ENCODE measurements around the gene CLEC9A. TPM values are rescaled to one million over a fixed set of nuclear protein-coding genes. Genes with fewer than 3 reads are reported as not detected.

CLEC9A gene
- total and polyA plus RNA-seq, 11 donors, result 0.04 to 0.24 (median 0.21) TPM; not detected in 6

DNA sequence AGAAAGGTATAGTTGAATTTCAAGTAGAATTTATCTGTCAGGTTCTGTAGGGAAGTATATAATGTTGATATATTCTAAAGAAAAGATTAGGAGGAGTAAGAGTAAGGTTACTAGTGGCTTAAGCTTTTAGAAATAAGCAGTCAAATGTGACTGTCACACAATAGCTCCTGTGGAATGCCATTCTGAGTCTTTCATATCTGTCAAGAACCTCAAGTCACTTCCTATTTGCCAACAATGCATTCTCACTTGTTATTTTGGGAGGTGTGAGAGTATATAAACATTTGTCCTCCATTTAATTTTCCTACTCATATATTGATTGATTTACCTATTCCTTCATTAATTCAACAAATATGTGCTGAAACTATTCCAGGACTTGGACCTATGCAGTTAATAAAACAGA, 11.7 kb downstream of the CLEC9A start:
- H3K4me1 ChIP-seq, result no peaks in the 10 kb centered on the region
- no peak for TF ChIP-seq POLR2A (IDR thresholded peaks at IDR 0.05)
- TF ChIP-seq, protein P1, sequence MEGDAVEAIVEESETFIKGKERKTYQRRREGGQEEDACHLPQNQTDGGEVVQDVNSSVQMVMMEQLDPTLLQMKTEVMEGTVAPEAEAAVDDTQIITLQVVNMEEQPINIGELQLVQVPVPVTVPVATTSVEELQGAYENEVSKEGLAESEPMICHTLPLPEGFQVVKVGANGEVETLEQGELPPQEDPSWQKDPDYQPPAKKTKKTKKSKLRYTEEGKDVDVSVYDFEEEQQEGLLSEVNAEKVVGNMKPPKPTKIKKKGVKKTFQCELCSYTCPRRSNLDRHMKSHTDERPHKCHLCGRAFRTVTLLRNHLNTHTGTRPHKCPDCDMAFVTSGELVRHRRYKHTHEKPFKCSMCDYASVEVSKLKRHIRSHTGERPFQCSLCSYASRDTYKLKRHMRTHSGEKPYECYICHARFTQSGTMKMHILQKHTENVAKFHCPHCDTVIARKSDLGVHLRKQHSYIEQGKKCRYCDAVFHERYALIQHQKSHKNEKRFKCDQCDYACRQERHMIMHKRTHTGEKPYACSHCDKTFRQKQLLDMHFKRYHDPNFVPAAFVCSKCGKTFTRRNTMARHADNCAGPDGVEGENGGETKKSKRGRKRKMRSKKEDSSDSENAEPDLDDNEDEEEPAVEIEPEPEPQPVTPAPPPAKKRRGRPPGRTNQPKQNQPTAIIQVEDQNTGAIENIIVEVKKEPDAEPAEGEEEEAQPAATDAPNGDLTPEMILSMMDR (IDR thresholded peaks at IDR 0.05), result no peak
- DNase-seq, result no peak
- H3K27me3 ChIP-seq, result no peaks in the 10 kb centered on the region
- H3K9me3 ChIP-seq, result no peaks in the 10 kb centered on the region
- H3K27ac ChIP-seq, result no peak overlapping the region
- intact Hi-C loops (cut with DNase I), result no loop called here
- no peak overlapping the region for H3K4me3 ChIP-seq
- H3K36me3 ChIP-seq, result no peaks in the 10 kb centered on the region
- no peak for ATAC-seq

DNA sequence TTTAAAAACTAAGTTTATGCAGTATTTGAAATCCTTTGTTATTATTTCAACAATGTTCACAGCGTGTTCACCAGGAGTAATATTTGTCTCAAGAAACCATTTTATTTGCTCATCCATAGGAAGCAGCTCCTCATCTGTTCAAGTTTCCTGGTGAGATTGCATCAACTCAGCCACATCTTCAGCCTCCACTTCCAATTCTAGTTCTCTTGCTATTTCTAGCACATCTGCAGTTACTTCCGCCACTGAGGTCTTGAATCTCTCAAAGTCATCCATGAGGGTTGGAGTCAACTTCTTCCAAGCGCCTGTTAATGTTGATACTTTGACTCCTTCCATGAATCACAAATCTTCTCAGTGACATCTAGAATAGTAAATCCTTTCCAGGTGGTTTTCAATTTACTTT, 18.0 kb downstream of the CLEC9A start:
- no peak for ATAC-seq
- no peak overlapping the region for H3K4me3 ChIP-seq
- DNase-seq, result no peak
- no peaks in the 10 kb centered on the region for H3K27me3 ChIP-seq
- intact Hi-C loops (cut with DNase I), result no loop called here
- 70 to 90% (median 79%) methylated on average over 3 of the region's 3 CpGs for WGBS, 4 donors
- no peak overlapping the region for H3K27ac ChIP-seq
- TF ChIP-seq, protein P1 (IDR thresholded peaks at IDR 0.05), result no peak
- TF ChIP-seq POLR2A (IDR thresholded peaks at IDR 0.05), result no peak
- no peaks in the 10 kb centered on the region for H3K36me3 ChIP-seq
- peaks cover 0 to 14% (median 2%) of the 10 kb centered on the region in 12 donors for H3K9me3 ChIP-seq
- no peaks in the 10 kb centered on the region for H3K4me1 ChIP-seq

DNA sequence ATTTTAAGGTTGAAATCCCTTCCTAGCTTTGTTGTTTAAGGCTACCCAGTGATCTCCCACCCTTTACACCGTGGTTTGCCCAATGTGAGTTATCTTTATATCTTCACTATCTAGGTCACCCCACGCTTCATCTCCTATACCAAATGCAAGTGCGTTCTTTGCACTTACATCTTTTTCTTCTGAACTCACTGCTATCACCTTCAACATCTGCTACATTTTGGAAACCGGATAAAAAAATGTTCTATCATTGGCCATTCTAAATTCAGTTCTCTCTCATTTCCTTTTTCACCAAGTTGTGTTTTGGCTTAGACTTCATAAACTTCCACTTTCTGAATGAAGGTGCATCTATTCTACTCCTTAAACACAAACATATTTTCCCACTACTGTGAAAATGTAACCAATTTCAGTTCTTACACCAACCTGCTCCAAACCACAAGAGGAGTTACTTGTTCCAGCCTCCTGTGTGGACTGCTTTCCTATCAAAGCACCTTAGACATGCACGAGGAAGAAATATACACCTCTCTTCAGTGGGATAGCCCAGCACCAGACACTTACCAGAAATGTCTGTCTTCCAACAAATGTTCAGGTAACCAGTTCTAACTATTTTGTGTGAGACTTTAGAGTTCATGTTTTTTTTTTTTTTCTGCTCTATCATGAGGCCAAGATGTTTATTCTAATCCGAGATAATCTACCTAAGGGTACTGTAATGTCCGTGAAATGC, 21.9 kb downstream of the CLEC9A start:
- no peak overlapping the region for H3K4me3 ChIP-seq
- TF ChIP-seq, protein P1 (IDR thresholded peaks at IDR 0.05), result no peak
- TF ChIP-seq POLR2A (IDR thresholded peaks at IDR 0.05), result no peak
- no peaks in the 10 kb centered on the region for H3K27me3 ChIP-seq
- no peak overlapping the region for H3K27ac ChIP-seq
- intact Hi-C loops (cut with DNase I), result no loop called here
- ATAC-seq, result no peak
- H3K4me1 ChIP-seq, result no peaks in the 10 kb centered on the region
- 75 to 81% (median 79%) methylated on average over 7 of the region's 7 CpGs for WGBS, 4 donors
- no peaks in the 10 kb centered on the region for H3K36me3 ChIP-seq
- H3K9me3 ChIP-seq, result peaks cover 0 to 14% (median 2%) of the 10 kb centered on the region in 12 donors
- no peak for DNase-seq

DNA sequence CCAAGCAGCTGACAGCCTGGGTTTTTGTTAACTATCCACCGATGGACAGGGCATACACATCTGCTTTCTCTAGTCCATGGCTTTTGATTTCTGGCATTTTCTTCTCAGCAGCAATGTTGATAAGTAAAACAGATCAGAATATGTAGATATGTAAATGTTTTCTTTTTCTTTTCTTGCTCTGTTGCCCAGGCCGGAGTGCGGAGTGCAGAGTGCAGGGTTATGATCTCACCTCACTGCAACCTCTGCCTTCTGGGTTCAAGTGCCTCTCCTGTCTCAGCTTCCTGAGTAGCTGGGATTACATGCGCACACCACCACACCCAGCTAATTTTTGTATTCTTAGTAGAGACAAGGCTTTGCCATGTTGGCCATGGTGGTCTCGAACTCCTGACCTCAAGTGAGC, 27.9 kb downstream of the CLEC9A start:
- no peak overlapping the region for H3K27ac ChIP-seq
- TF ChIP-seq, protein P1 (IDR thresholded peaks at IDR 0.05), result no peak
- no peak for TF ChIP-seq POLR2A (IDR thresholded peaks at IDR 0.05)
- H3K4me1 ChIP-seq, result no peaks in the 10 kb centered on the region
- ATAC-seq (no peak), DNase-seq (no peak)
- no peaks in the 10 kb centered on the region for H3K9me3 ChIP-seq
- no peaks in the 10 kb centered on the region for H3K27me3 ChIP-seq
- intact Hi-C loops (cut with DNase I), result no loop called here
- WGBS, 4 donors, result 79 to 90% (median 87%) methylated on average over 5 of the region's 5 CpGs
- H3K4me3 ChIP-seq, result no peak overlapping the region
- H3K36me3 ChIP-seq, result no peaks in the 10 kb centered on the region

All from heart left ventricle (tissue), 16 donors.